Neural progenitor cell (in vitro differentiated cells): ENCODE measurements around the gene CHPF. TPM values are rescaled to one million over a fixed set of nuclear protein-coding genes. Genes with fewer than 3 reads are reported as not detected.

Source experiments
- DNase-seq: peaks from one replicate; pipeline ENCODE4 v3.0.0-alpha.2; 2016; ENCODE audit warnings: low spot score
- H2AFZ ChIP-seq: fragments of 200-600 bp; sonication (generic); replicated peaks from 2 replicates; pipeline ENCODE4 v1.6.1; 2016; ENCODE audit warnings: antibody characterized with exemption
- H3F3A ChIP-seq: fragments of 200-600 bp; sonication (generic); 2 replicates; pipeline ENCODE4 v1.6.1; 2016; ENCODE audit warnings: antibody characterized with exemption, low read depth
- H3K27ac ChIP-seq: fragments of 200-600 bp; sonication (generic); 2 replicates; pipeline ENCODE4 v1.5.1; 2016; ENCODE audit warnings: mild to moderate bottlenecking
- H3K27me3 ChIP-seq: fragments of 200-600 bp; sonication (generic); 2 replicates; pipeline ENCODE4 v1.6.1; 2016; ENCODE audit warnings: mild to moderate bottlenecking, moderate library complexity
- H3K36me3 ChIP-seq: fragments of 200-600 bp; sonication (generic); 2 replicates; pipeline ENCODE4 v1.5.1; 2016
- H3K4me1 ChIP-seq: fragments of 200-600 bp; sonication (generic); 2 replicates; pipeline ENCODE4 v1.6.1; 2016; ENCODE audit warnings: mixed run types
- H3K4me2 ChIP-seq: fragments of 200-600 bp; sonication (generic); 2 replicates; pipeline ENCODE4 v1.6.1; 2016
- H3K4me3 ChIP-seq: fragments of 200-600 bp; sonication (generic); 2 replicates; pipeline ENCODE4 v1.5.1; 2016
- H3K79me2 ChIP-seq: fragments of 200-600 bp; sonication (generic); 2 replicates; pipeline ENCODE4 v1.6.1; 2016; ENCODE audit warnings: low read depth
- H3K9ac ChIP-seq: fragments of 200-600 bp; sonication (generic); 2 replicates; pipeline ENCODE4 v1.6.1; 2016
- H3K9me3 ChIP-seq: fragments of 200-600 bp; sonication (generic); 2 replicates; pipeline ENCODE4 v1.5.1; 2016; ENCODE audit warnings: low read depth
- H4K20me1 ChIP-seq: fragments of 200-600 bp; sonication (generic); 2 replicates; pipeline ENCODE4 v1.6.1; 2016; ENCODE audit warnings: low read depth
- H3K27ac Mint-ChIP-seq: 3 replicates; pipeline ENCODE4 v1.8.0; 2021; ENCODE audit warnings: mixed read lengths
- H3K27me3 Mint-ChIP-seq: 2 replicates; pipeline ENCODE4 v1.8.0; 2022; ENCODE audit warnings: low read depth, mild to moderate bottlenecking, inconsistent platforms, moderate library complexity, mixed read lengths; ENCODE audit not compliant: insufficient read depth
- H3K36me3 Mint-ChIP-seq: 3 replicates; pipeline ENCODE4 v1.8.0; 2021; ENCODE audit warnings: mixed read lengths
- H3K4me1 Mint-ChIP-seq: 3 replicates; pipeline ENCODE4 v1.8.0; 2021; ENCODE audit warnings: mixed read lengths
- H3K4me3 Mint-ChIP-seq: 3 replicates; pipeline ENCODE4 v1.8.0; 2021; ENCODE audit warnings: mild to moderate bottlenecking, moderate library complexity, mixed read lengths
- H3K9me3 Mint-ChIP-seq: 3 replicates; pipeline ENCODE4 v1.8.0; 2020; ENCODE audit warnings: mixed read lengths
- CTCF ChIP-seq: fragments of 200-600 bp; sonication (generic); IDR thresholded peaks from 2 replicates; pipeline ENCODE4 v1.5.1; 2017; ENCODE audit warnings: antibody characterized with exemption, mild to moderate bottlenecking
- EZH2 ChIP-seq: fragments of 200-600 bp; sonication (generic); IDR thresholded peaks from 2 replicates; pipeline ENCODE4 v1.6.1; 2017; ENCODE audit warnings: antibody characterized with exemption, mild to moderate bottlenecking, moderate library complexity
- EZH2phosphoT487 ChIP-seq: fragments of 200-600 bp; sonication (generic); IDR thresholded peaks from 2 replicates; pipeline ENCODE4 v1.6.1; 2017; ENCODE audit warnings: antibody characterized with exemption
- total RNA-seq: library from RNA; depleted of rRNA; stranded (reverse); fragments of >200 nt; gene quantifications from 2 replicates; pipeline ENCODE4 v1.2.3, GENCODE V29; 2015; ENCODE audit warnings: low replicate concordance

The CHPF gene
- total RNA-seq, 1 donor from 2014 or later = 6.7 TPM

- H3K4me1 Mint-ChIP-seq = peaks cover 26% of the 10 kb centered on the region
- Histone ChIP-seq H3K4me1 (peaks cover 19% of the 10 kb centered on the region), H3K4me3 (no peak overlapping the region), H3K79me2 (no peaks in the 10 kb centered on the region), H3F3A (peaks cover 15% of the 10 kb centered on the region), H4K20me1 (peaks cover 10% of the 10 kb centered on the region), H3K9me3 (no peaks in the 10 kb centered on the region), H3K27ac (no peak overlapping the region), H3K4me2 (no peak overlapping the region), H3K27me3 (peaks cover 78% of the 10 kb centered on the region), H2AFZ (no peak overlapping the region), H3K9ac (no peak overlapping the region), H3K36me3 (no peaks in the 10 kb centered on the region)
- H3K36me3 Mint-ChIP-seq = no peaks in the 10 kb centered on the region
- H3K9me3 Mint-ChIP-seq = no peaks in the 10 kb centered on the region
- no peak overlapping the region for H3K4me3 Mint-ChIP-seq
- peak; percentile 86 for DNase-seq
- H3K27me3 Mint-ChIP-seq = peaks cover 31% of the 10 kb centered on the region
- TF ChIP-seq CTCF (peak; percentile 74), EZH2 (no peak), EZH2phosphoT487 (no peak)
- no peak overlapping the region for H3K27ac Mint-ChIP-seq
Measured at GRCh38 chr2:219495531-219496122, 48.0 kb downstream of the CHPF start.

GRCh38 chr2:219494952-219495530, 48.6 kb downstream of the CHPF start:
- Mint-ChIP-seq H3K9me3 (no peaks in the 10 kb centered on the region), H3K4me3 (no peak overlapping the region), H3K36me3 (no peaks in the 10 kb centered on the region), H3K4me1 (peaks cover 23% of the 10 kb centered on the region), H3K27me3 (peaks cover 31% of the 10 kb centered on the region), H3K27ac (no peak overlapping the region)
- no peaks in the 10 kb centered on the region for H3K79me2 ChIP-seq
- no peaks in the 10 kb centered on the region for H3K36me3 ChIP-seq
- no peak overlapping the region for H3K4me2 ChIP-seq
- H3K27ac ChIP-seq = no peak overlapping the region
- peaks cover 15% of the 10 kb centered on the region for H3K4me1 ChIP-seq
- H3K9me3 ChIP-seq = no peaks in the 10 kb centered on the region
- peaks cover 15% of the 10 kb centered on the region for H3F3A ChIP-seq
- H2AFZ ChIP-seq = no peak overlapping the region
- H4K20me1 ChIP-seq = peaks cover 10% of the 10 kb centered on the region
- no peak for DNase-seq
- H3K9ac ChIP-seq = no peak overlapping the region
- H3K4me3 ChIP-seq = no peak overlapping the region
- H3K27me3 ChIP-seq = peaks cover 78% of the 10 kb centered on the region
- TF ChIP-seq EZH2phosphoT487 (no peak), EZH2 (no peak), CTCF (no peak)

DNA sequence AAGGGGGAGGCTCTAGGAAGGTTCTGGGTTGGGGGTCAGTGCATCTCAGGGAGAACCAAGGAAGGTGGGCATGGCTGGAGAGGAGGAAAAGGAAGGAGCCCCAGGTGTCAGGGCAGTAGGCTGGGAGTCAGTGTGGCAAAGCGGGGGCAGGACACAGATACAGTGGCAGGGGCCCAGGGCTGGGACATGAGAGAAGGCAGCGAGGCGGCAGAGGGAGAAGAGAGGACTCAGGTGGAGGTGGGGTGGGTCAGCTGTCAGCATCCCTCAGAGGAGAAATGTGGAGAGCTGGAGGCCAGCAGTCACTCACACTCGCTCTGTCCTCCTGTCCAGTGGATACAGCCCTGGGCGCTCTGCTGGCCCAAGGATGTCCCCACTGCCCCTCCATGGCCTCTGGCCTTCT, 50.5 kb downstream of the CHPF start:
- Mint-ChIP-seq H3K4me3 (no peak overlapping the region), H3K27ac (no peak overlapping the region), H3K36me3 (no peaks in the 10 kb centered on the region), H3K9me3 (no peaks in the 10 kb centered on the region), H3K27me3 (peaks cover 24% of the 10 kb centered on the region), H3K4me1 (peaks cover 7% of the 10 kb centered on the region)
- no peak overlapping the region for H2AFZ ChIP-seq
- no peak overlapping the region for H3K27ac ChIP-seq
- no peaks in the 10 kb centered on the region for H3K9me3 ChIP-seq
- no peak overlapping the region for H3K4me2 ChIP-seq
- DNase-seq = no peak
- peaks cover 75% of the 10 kb centered on the region for H3K27me3 ChIP-seq
- H3K4me1 ChIP-seq = peaks cover 4% of the 10 kb centered on the region
- no peaks in the 10 kb centered on the region for H3K79me2 ChIP-seq
- no peak for TF ChIP-seq EZH2phosphoT487
- no peak for TF ChIP-seq CTCF
- TF ChIP-seq EZH2 = no peak
- H3K36me3 ChIP-seq = no peaks in the 10 kb centered on the region
- H3K4me3 ChIP-seq = no peak overlapping the region
- peaks cover 11% of the 10 kb centered on the region for H3F3A ChIP-seq
- H3K9ac ChIP-seq = no peak overlapping the region
- H4K20me1 ChIP-seq = peaks cover 10% of the 10 kb centered on the region
